Mucosa of rectum (tissue), 2 donors: ENCODE data around the gene DENND2A.
A peak's percentile ranks its signal among the peaks of the same experiment; 100 is the strongest.

Source experiments
- H3K27ac ChIP-seq, 2 donors: one replicate each; pipeline ENCODE4 v1.7.0; 2013; ENCODE audit warnings: inconsistent platforms in 2 of 2, low read depth in 2 of 2, low read length in 2 of 2
- H3K27me3 ChIP-seq, 2 donors: one replicate each; pipeline ENCODE4 v1.7.0; 2013; ENCODE audit warnings: low read length in 2 of 2; ENCODE audit not compliant: control insufficient read depth in 2 of 2, insufficient read depth in 2 of 2
- H3K36me3 ChIP-seq, 2 donors: one replicate each; pipeline ENCODE4 v1.7.0; 2013; ENCODE audit warnings: low read length in 2 of 2; ENCODE audit not compliant: control insufficient read depth in 2 of 2, insufficient read depth in 2 of 2
- H3K4me1 ChIP-seq, 2 donors: one replicate each; pipeline ENCODE4 v1.7.0; 2013; ENCODE audit warnings: low read length in 2 of 2, mild to moderate bottlenecking in 1 of 2; ENCODE audit not compliant: control insufficient read depth in 2 of 2, insufficient read depth in 2 of 2
- H3K4me3 ChIP-seq, 2 donors: one replicate each; pipeline ENCODE4 v1.7.0; 2013; ENCODE audit warnings: low read length in 2 of 2
- H3K9ac ChIP-seq, 2 donors: one replicate each; pipeline ENCODE4 v1.7.0; 2013; ENCODE audit warnings: low read length in 2 of 2, low read depth in 1 of 2, mild to moderate bottlenecking in 1 of 2
- H3K9me3 ChIP-seq, 2 donors: one replicate each; pipeline ENCODE4 v1.7.0; 2013; ENCODE audit warnings: low read length in 2 of 2; ENCODE audit not compliant: control insufficient read depth in 2 of 2
- donor health status: healthy.
- donor health status: Normal muscosa, but diverticular disease.

DENND2A gene

GRCh38 chr7:140475747-140476333 is 164.8 kb downstream of the DENND2A start:
- Histone ChIP-seq H3K27ac (no peak overlapping the region), H3K9me3 (no peaks in the 10 kb centered on the region), H3K9ac (peak overlapping the region in 1 of 2 donors; percentile 47), H3K36me3 (peaks cover 3 to 5% of the 10 kb centered on the region in 2 donors), H3K4me3 (peak overlapping the region in 1 of 2 donors; percentile 91), H3K27me3 (no peaks in the 10 kb centered on the region), H3K4me1 (peaks cover 19 to 20% of the 10 kb centered on the region in 2 donors)
